ENCODE results near the gene FER1L5.

The FER1L5 gene

GRCh38 chr2:96730212-96730611 is 87.6 kb downstream of the FER1L5 start:
- DNase-seq (ENCODE audit: low read depth) = no peak
- no peak overlapping the region for H3K4me3 ChIP-seq (ENCODE audit: low read length)
- TF ChIP-seq CTCF (conservative IDR thresholded peaks at IDR 0.05; ENCODE audit: low read depth, low read length) = no peak

- TF ChIP-seq CTCF (conservative IDR thresholded peaks at IDR 0.05; ENCODE audit: low read depth, low read length) = no peak
- no peak for DNase-seq (ENCODE audit: low read depth)
- H3K4me3 ChIP-seq (ENCODE audit: low read length) = no peak overlapping the region
These were observed 91.4 kb downstream of the FER1L5 start for GRCh38 chr2:96733931-96734330.

GRCh38 chr2:96734880-96735583 is 92.5 kb downstream of the FER1L5 start:
- no peak for TF ChIP-seq CTCF (conservative IDR thresholded peaks at IDR 0.05; ENCODE audit: low read depth, low read length)
- H3K4me3 ChIP-seq (ENCODE audit: low read length) = no peak overlapping the region
- DNase-seq (ENCODE audit: low read depth) = no peak

- TF ChIP-seq CTCF (conservative IDR thresholded peaks at IDR 0.05; ENCODE audit: low read depth, low read length) = no peak
- no peak overlapping the region for H3K4me3 ChIP-seq (ENCODE audit: low read length)
- DNase-seq (ENCODE audit: low read depth) = no peak
These were observed 94.7 kb downstream of the FER1L5 start for GRCh38 chr2:96737251-96737650.

- no peak for DNase-seq (ENCODE audit: low read depth)
- no peak for TF ChIP-seq CTCF (conservative IDR thresholded peaks at IDR 0.05; ENCODE audit: low read depth, low read length)
- H3K4me3 ChIP-seq (ENCODE audit: low read length) = no peak overlapping the region
These were observed 95.3 kb downstream of the FER1L5 start for GRCh38 chr2:96737831-96738230.

GRCh38 chr2:96739076-96739632 is 96.6 kb downstream of the FER1L5 start:
- no peak for TF ChIP-seq CTCF (conservative IDR thresholded peaks at IDR 0.05; ENCODE audit: low read depth, low read length)
- no peak for DNase-seq (ENCODE audit: low read depth)
- H3K4me3 ChIP-seq (ENCODE audit: low read length) = peak overlapping the region; percentile 91

Data from retinal pigment epithelial cell (primary cell).